Fibroblast of skin of left quadriceps (primary cell): Measurements from ENCODE around the gene FBXO4.
"Not testable (repeated sequence)": the region's sequence is repeated elsewhere in the genome, so short reads cannot be mapped to it uniquely, and the experiment has no call there.

Experiments used
- DNase-seq, 2 experiments: peaks; one replicate each; pipeline ENCODE4 v3.0.0-alpha.2; 2013; ENCODE audit warnings: low read depth in 2 of 2

FBXO4 gene

GRCh38 chr5:41980870-41981269 lies 55.8 kb downstream of the FBXO4 start:
- DNase-seq = no peak

- not testable (repeated sequence) for DNase-seq
Observed at GRCh38 chr5:41982858-41983257, 57.8 kb downstream of the FBXO4 start.

GRCh38 chr5:41983284-41983683 lies 58.2 kb downstream of the FBXO4 start:
- DNase-seq = no peak

- DNase-seq = no peak
Observed at GRCh38 chr5:41985945-41986695, 61.0 kb downstream of the FBXO4 start.
